GM18526 (cell line): ENCODE data around the gene CDCA4.

Experiments used
- POLR2A ChIP-seq: IDR thresholded peaks from 3 replicates; pipeline ENCODE4 v1.6.1; 2011; ENCODE audit not compliant: insufficient read length; ENCODE audit errors: extremely low read depth

CDCA4 gene

DNA sequence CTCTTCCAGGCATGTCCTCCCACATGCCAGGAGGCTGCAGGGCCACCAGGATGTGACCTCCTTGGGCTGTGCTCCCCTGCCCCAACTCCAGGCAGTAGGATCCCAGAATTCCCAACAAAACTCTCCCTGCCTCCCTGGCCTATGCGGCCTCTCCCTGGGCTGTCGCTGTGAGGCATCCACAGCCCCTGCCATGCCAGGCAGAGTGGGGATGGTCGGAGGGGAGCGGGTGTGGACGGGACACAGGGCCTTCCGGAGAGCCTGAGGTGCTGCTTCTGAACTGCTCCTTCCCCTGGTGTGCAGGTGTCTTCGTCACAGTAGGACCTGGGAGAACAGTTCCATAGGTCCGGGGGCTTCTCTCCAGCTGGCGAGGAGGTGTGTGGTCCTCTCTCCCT, 26.0 kb upstream of the CDCA4 start:
- no peak for TF ChIP-seq POLR2A

DNA sequence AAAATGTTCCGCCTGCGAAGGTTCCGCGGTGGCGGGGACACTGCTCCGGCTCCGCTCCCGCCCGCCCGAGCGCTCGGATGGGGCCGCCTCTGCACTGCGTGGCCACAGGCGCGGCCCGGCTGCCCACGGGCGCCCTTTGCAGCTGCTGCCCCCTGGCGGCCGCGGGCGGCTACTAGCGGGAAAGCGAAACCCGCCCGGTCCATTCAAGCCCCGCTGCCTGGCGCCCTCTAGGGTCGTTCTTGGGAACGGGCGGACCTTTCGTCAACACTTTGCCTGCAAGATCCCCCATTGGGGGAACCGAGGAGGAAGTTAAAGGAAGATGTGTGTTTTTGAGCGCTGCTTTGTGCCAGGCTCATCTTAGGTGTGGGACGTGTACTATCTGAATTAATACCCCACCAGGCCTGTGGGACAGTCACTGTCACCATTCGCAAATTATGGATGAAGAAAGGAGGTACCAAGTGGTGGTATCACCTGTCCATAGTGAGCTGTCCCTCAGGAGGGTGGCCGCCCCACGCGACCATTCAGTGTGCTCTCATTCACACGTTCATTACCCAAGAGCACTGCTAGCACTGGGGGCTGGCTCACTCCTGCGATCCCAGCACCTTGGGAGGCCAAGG, 24.9 kb upstream of the CDCA4 start:
- no peak for TF ChIP-seq POLR2A

DNA sequence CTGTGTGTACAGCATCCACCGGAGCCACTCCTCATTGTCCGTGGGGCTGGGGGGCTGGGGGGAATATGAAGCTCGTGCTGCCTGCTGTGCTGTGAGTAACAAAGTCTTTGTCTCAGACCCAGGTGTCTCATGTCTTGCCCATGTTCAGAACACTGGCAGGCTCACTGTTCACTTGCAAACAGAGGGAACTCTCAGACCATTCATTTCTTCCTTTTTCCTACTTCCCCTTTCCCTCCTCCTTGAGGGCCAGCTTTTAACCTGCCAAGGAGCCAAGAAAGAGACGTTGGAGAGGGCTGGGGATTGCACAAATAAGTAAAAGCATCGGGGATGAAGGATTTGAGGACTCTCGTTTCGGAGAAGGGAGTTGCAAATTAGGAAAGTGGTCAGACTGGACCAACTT, 22.8 kb upstream of the CDCA4 start:
- TF ChIP-seq POLR2A: no peak

DNA sequence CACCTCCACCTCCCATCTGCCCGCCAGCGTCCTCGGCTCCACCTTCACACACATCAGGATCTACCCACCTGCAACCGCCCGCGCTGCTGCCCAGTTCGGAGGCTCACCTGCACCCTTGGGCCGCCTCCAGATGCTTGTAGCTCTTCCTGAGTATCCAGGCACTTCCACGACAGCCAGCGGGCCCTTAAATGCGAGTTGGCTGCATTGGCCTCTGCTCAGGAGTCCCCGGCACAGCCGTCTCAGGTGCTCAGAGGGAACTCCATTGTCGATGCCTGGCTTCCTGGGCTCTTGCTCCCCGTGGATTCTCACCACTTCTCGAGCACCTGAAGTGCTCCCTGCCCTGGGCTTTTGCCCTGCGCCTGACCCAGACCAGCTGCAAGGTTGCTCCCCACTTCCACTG, 21.9 kb upstream of the CDCA4 start:
- no peak for TF ChIP-seq POLR2A

DNA sequence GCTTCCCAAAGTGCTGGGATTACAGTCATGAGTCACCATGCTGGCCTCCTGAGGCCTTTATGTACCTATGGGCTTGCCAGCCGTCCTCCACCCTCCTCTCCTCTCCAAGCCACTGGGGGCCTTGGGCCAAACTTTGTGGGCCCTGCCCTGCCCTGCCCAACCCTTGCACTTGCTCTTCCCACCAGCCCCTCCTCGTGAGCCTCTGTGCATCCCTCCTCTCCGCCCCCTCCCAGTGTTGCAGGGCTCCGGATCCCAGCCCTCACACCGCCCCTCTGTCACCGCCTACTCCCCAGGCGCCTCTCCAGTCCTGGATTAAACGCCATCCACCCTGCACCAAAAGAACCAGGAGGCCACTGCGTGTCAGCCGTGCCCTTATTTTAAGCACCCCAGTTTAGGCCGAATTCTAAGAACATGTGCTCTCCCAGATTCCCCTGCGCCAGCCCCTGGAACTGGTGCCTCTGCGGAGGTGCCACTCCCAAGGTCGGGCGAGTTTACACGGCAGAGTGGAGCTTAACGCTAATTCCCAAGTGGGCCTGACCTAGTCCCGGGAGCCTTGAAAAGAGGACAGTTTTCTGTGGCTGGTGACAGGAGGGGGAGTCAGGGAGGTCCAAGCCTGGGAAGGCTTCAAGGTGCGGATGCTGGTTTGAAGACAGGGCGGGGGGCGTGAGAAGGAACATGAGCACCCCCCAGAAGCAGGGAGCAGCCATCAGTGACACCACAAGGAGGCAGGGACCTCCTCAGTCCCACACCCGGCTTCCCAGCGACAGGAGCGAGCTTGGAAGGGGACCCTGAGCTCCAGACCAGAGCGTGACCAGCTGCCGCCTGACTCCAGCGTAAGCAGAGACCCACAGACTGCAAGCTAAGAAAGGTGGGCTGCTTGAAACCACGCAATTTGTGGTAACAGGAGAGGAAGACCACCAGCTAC, 21.2 kb upstream of the CDCA4 start:
- TF ChIP-seq POLR2A: no peak

DNA sequence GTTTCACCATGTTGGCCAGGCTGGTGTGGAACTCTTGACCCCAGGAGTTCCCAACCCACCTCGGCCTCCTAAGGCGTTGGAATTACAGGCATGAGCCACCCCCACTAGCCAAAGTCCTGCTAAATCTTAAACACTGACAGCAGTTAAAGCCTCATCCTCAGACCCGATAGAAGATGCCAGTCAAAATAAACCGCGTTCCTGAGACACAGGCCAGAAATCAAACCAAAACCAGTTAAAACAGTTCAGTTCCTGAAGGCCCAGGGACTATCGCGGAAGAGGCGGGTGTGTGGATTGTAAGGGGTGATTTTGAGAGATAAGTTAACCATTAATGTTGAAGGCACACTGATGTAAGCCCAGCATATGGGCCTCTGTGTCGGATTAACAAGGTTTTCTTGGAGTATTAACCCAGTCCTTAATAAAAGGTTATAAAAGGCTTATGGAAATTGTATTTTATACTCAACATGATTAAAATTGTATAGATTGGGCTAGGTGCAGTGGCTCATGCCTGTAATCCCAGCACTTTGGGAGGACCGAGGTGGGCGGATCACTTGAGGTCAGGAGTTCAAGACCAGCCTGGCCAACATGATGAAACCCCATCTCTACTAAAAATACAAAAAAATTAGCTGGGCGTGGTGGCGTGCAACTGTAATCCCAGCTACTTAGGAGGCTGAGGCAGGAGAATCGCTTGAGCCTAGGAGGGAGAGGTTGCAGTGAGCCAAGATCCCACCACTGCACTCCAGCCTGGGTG, 18.7 kb upstream of the CDCA4 start:
- TF ChIP-seq POLR2A: no peak

DNA sequence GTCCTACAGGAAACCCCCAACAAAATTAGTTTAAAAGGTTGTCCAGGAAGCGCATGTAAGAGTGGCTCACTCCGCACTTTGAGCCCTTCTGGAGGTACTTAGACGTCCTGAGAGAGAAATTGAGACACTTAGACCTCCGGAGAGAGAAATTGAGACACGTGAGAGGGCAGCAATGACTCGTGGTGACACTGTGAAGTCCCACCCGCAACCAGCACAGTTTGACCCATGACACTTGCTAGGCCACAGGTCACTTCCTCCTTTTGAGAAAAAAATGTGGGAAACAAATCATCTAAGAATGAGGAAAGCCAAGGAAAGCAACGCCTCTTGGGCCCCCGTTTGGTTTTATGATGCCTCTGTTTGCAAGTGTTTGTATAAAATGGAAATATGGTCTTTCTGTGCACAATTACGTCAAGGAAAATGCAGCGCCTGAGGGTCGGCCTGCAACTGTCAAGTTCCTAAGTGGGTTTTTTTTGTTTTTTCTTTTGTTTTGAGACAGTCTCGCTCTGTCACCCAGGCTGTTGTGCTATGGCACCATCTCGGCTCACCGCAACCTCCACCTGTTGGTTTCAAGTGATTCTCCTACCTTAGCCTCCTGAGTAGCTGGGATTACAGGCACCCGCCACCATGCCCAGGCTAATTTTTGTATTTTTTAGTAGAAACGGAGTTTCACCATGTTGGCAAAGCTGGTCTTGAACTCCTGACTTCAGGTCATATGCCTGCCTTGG, 13.6 kb upstream of the CDCA4 start:
- no peak for TF ChIP-seq POLR2A

DNA sequence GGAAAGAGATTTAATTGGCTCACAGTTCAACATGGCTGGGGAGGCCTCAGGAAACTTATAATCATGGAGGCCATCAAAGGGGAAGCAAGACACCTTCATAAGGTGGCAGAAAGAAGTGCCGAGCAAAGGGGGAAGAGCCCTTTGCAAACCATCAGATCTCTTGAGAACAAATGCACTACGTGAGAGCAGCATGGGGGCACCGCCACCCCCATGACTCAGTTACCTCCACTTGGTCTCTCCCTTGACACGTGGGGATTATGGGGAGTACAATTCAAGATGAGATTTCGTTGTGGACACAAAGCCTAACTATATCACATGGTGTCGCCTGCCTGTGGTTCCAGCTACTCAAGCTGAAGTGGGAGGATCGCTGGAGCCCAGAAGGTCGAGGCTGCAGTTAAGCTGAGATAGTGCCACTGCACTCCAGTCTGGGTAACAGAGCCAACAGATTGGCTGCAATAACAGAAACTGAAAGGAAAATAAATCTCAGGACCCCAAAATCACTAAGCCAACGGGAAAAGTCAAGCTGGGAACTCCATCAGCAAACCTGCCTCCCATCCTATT, 10.0 kb upstream of the CDCA4 start:
- TF ChIP-seq POLR2A: no peak

DNA sequence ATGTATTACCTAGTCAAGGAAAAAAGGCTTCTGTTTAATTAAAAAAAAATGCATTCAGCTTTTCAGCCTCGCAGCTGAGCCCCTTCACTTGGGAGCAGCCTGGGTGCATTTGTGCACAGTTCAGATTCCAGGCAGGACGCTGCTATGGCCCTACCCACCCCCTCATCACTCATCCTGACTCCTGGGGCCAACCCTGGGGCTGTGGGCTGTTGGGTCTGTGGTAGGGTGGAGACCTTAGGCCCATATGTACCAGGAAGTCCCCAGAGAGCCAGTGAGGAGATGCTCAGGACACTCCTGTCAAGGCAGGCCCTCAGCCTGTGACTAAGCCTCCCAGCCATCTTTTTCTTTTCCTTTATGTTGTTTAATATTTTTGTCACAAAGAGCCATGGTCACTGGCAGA, 9.3 kb upstream of the CDCA4 start:
- no peak for TF ChIP-seq POLR2A

DNA sequence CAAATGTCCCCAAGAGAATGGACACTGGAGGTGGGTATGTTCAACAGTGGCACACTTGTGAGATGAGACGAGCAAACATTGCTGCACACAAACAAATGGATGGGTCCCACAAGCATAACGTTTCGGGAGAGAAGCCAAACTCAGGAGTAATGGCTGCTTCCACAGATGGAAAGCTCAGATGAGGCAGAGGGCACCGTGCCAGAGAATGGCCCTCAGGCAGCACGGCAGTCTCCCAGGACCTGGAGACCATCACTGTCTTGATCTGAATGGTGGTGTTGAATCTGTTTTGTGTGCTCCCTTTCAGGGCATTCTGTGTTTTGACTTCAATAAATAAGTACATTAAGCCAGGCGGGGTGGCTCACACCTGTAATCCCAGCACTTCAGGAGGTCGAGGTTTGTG, 8.5 kb upstream of the CDCA4 start:
- TF ChIP-seq POLR2A: no peak

DNA sequence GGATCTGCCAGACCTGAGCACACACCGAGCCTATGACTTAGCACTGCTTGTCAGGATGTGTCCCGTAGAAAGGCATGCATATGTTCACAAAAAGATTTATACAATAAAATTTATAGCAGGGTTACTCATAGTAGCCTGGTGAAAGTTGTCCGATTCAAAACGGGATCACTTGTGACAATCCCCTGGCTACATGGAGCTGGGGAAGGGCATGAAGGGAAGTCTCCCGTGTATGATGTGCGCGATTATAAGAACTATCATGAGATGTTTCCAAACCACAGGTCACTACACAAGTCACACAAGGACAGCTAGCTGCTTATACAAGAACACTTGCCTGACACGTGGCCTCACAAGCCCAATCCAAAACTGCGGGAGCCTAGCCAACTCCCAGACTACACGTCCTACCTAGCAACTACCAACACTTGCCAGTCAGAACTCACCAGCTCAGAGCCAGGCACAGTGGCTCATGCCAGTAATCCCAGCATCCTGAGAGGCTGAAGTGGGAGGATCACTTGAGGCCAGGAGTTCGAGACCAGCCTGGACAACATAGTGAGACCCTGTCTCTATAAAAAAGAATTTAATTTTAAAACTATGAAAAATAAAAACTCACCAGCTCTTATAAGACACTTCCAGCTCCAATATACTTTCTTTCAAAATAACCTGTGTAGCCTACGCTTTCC, 7.5 kb upstream of the CDCA4 start:
- no peak for TF ChIP-seq POLR2A

DNA sequence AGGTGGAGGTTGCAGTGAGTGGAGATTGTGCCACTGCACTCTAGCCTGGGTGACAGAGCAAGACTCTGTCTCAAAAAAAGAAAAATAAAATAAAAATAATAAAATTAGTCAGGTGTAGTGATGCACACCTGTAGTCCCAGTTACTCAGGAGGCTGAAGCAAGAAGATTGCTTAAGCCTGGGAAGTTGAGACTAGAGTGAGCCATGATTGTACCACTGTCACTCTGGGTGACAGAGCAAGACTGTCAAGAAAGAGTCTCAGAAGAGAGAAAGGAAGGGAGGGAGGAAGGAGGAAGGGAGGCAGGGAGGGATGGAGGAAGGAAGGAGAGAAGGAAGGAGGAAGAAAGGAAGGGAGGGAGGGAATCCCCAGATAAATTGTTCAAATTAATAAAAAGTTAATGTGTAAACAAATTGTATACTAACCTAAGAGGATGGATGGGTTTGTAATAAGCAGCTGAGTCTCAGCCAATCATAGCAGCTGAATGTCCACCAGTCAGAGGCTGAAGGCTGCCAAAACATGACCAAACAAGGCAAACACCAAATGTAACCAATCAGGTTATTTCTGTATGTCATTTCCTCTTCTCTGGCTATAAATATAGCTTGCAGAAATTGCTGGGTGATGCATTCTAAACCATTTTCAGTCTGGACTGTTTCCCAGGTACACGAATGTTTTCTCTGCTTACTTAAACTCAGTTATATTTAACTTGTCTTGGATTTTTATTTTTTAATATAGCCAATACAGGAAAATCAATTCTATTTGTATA, 6.1 kb upstream of the CDCA4 start:
- TF ChIP-seq POLR2A: no peak

DNA sequence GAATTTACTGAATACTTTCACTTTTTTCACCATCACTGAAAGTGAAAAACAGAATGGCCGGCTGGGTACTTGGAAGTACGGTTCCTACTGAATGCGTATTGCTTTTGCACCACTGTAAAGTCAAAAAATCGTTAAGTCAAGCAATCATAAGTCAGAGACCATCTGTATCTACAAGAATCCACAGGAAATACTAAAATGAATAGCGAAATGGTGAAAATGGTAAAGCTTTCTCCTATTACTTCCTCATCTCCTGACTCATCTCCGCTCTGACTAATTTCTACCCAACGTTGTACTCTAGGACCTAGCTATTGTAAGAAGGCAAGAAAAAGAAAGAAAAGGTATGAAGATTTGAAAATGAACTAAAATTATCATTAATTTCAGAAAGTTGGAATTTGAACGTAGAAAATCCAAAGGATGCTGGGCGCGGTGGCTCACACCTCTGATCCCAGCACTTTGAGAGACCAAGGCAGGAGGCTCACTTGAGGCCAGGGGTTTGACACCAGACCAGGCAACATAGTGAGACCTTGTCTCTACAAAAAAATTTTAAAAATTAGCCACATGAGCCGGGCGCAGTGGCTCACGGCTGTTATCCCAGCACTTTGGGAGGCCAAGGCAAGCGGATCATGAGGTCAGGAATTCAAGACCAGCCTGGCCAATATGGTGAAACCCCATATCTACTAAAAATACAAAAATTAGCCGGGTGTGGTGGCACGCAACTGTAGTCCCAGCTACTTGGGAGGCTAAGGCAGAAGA, 5.3 kb upstream of the CDCA4 start:
- TF ChIP-seq POLR2A: no peak

DNA sequence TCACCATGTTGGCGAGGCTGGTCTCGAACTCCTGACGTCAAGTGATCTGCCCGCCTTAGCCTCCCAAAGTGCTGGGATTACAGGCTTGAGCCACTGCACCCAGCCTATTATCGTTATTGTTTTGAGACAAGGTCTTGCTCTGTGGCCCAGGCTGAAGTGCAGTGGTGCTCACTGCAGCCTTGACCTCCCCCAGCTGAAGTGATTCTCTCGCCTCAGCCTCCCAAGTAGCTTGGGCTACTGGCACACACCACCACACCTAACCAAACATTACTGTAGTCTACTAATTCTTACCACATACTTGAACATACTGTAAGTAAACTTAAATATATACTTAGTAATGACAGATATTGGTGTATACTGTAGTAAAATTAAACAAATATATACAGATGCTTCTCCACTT, 4.5 kb upstream of the CDCA4 start:
- no peak for TF ChIP-seq POLR2A
